CMK (cell line): ENCODE data around the gene UBASH3B.
A peak's percentile ranks its signal among the peaks of the same experiment; 100 is the strongest.

Experiments used
- DNase-seq: peaks from one replicate; pipeline ENCODE4 v3.0.0-alpha.2; 2010; ENCODE audit warnings: low read depth

The UBASH3B gene

DNA sequence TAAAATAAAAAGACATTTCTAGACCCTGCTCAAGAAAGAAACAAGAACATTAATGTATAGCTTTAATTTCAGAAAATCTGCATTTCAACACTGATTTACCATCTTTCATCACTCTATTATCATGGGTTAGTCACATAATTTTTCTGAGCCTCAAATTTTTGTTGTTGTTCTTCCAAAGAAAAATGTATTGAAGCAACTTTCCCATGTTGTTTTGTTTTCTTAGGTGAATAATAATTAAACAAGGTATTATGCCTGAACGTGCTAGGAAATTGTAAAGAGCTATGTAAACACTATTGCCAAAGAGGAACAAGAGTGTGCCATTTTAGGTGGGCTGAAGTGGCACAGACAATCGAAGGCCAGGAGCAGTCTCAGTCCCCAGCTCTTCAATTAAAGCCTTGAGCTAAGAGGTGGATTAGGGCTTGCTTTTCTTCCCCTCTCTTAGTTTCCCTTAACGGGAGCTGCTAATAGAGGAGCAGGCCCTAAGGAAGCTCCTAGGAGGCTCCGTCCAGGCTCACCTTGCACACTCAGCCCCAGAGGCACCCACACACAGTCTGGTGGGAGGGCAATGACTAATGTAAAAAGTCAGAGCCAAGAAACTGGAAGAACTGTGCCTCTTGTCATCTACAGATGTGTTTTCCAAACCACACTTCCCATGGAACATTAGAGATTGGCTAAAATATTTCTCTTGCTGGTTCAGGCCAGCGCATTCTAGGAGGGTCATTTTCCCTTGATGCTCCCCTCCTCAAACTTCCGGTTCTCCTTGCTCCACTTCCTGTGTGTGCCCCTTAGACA, 8.8 kb upstream of the UBASH3B start:
- no peak for DNase-seq

DNA sequence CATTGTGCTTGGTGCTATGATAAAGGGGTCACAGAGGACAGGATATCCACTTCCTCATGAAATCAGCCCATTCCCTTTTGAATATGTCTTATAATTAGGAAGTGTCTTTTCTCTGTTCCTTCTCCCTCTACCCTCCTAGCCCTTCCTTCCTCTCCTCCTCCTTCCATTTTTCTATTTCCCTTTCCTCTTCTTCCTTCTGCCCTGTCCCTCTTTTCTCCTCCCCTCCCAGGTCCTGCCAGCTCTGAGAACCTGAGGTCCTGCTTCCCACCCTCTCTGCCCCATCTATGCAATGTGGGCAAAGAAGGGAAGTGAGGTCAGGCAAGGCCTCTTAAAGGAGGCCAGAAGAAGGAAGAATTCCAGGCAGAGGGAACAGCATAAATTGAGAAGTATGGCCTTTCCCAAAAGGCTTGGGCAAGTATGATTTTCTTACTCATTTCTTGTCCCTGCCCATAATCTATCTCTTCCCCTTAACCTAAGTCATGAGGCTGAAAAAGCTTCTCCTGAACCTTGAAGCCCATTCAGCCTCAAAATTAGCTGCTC, 7.7 kb upstream of the UBASH3B start:
- DNase-seq, result no peak

DNA sequence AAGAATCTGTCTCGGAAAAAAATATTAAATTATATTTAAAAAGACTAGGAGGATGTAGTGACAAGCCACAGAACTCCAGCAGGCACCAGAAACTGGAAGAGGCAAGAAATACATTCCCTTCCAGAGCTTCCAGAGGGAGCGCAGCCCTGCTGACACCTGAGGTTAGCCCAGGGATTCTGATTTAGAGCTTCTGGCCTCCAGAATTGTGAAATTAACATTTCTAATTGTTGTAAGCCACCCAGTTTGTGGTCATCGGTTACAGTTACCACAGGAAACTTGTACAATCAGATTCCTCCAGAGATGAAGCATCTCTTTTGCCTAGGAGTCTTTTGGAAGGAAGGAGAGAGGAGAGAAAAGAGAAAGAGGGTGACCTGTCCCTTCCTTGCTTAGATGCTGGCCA, 6.4 kb upstream of the UBASH3B start:
- DNase-seq, result no peak

DNA sequence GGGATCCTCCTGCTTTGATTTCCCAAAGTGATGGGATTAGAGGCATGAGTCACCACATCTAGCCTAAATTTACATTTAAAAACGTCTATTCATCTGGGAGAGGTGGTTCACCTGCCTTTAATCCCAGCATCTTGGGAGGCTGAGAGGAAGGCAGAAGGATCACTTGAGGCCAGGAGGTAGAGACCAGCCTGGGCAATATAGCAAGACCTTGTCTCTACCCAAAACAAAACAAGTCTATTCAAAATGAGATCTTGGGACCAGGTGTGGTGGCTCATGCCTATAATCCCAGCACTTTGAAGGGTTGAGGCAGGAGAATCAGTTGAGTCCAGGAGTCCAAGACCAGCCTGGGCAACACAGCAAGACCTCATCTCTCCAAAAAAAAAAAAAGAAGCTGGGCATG, 4.9 kb upstream of the UBASH3B start:
- no peak for DNase-seq

DNA sequence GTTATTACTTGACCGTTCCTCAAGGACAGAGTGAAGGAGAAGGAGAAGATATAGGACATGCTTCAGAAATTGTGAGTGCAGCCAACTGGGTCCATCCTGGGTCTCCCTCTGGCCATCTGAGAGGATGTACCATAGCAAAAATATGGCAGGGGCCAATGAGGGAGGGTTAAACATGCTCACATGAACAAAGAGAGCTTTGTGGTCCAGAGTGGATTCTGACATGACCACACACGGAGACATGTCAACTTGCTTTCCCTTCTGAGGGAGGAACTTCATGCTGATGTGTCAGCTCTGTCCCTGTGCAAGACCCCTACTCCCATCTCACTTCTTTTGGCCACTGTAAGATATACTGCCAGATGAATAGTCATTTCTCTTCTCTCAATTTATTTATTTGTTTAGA, 3.0 kb upstream of the UBASH3B start:
- DNase-seq, result no peak

DNA sequence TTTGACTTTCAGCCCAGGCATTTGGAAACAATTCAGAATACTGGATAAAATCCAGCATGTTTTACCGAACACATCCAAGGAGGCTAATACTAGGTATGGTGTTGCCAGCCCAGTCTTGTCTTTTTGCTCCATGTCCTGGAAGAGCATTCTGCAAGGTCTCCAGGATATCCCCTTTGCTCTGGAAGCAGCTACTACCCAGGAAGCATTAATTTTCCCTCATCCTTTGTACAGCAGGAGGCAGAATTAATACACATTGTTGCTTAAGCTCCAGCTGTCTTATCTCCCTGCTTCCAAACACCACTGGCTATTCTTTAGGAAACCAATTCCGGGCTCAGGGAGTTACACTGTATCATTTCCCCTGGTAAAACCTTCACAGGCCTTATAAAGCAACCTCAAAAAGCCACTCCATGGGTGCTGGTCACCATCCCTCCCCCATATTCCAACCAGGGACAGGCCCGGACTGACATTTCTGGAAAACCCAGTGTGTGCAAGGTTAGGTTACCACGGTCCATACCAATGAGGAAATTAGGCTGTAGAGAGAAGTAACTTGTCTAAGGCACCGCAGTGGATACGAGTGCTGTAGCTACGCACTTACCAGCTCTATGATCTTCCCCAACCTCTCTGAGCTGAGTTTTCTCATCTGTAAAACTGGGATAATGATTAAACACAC, 1.5 kb upstream of the UBASH3B start:
- no peak for DNase-seq

DNA sequence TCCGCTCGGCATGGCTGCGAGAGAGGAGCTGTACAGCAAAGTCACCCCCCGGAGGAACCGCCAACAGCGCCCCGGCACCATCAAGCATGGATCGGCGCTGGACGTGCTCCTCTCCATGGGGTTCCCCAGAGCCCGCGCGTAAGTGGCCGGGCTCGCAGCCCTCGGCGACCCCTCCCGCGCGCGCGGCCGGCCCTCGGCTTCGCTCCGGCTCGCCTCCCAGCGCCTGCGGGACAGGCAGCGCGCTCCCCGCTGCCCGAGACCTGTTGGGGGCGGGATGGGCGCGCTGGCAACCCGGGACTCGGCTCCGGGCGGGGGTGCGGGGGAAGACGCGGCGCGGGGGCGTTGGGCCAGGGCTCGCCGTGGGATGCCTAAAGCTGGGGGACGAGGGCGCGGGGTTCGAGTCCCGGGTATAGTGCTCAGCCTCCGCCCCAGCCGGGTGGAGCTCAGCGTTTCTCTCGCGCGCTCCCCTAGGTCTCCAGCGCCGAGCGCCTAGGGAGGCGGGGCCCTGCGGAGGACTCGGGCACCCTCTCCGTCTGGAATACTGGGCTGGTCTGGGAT, 630 bp downstream of the UBASH3B start:
- DNase-seq, result no peak

DNA sequence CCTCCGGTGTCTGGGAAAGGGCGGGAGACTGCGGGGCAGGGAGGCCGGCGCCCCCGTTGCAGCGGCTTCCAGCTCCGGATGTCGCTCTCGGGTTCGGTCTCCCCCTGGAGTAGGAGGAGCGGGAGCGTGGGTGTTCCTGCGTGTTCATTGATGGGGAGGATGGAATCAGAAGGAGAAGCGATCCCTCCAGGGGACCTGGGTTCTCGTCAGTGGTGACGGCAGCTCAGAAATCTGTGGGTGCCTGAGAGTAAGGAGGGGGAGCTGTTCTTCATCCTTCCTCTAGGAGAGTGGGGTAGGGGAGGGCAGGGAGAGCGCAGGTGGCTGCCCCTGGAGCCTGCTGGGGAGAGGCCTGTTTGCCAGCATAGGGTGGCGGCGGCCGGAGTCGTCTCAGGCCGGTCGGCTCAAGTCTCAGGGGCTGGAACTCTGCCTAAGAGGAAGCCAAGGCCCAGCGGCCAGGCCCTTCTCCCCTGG, 1.1 kb downstream of the UBASH3B start:
- no peak for DNase-seq

DNA sequence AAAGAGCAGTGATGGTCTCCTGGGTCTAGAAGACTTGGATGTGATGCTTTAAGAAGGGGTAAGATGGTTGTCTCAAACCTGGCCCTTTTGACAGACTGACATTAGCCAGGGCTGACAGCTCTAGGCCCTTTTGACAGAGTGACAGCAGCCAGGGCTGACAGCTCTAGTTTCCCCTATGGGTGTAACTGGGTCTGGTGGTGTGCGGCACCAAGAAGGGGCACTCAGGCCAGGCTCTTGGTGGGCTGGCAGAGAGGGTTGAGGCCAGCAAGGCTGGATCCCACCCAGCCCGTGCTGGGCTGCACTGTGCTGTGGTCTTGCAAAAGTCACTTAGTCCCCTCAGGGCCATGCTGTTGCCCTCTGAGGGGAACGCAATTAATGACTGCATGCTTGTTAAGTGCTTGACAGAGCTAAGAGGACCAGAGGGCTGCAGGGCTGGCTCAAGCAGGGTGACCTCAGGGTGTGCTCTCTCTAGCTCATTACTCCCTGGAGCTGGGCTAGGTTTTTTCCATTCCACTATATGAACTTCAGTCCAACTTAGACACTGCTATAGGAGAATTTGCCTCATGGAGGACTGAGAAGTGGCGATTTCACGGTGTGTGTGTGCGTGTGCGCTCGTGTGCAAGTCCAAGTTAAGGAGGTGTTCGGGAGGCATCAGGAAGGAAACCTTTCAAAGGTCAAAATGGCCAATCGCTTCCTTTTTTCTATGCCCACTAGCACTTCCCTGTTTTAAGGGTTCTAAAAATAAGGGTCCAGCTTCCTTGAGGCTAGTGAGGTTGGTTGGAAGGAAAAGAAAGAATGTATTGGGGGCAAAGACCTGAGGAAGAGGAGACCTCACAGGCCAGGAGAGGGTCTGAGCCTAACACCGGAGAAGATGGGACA, 4.4 kb downstream of the UBASH3B start:
- no peak for DNase-seq

DNA sequence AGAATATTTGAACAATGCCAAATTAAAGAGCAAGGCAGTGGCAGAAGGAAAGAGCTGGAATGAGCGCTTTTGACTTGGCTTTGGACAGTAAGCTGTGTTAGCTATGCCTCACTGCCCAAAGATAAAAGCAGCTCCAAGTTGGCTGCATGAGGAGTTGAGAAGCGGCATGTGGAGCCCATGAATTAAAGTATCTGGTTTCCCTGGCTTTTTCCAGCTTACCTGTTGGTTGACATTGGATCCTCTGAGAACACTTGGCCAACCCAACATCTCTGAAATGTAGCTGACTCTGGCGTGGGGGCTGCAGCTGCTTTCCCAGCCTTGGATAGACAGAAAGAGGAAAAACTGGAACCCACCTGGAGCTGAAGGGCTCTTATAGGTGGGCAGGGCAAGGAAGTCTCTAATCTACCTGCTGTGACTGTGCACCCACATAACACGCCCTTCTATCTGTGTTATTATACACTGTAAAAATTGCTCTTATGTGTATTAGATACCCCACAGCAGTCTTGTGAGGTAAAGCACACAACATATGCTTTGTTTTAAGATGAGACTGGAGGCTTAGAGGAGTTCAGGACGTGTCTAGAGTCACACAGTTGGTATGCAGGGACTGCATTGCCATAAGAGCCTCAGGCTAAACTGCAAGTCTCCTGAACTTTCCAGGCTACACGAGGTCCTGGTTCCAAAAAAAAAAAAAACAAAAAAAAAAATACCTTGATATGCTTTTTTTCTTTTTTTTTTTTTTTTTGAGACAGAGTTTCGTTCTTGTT, 5.8 kb downstream of the UBASH3B start:
- no peak for DNase-seq

DNA sequence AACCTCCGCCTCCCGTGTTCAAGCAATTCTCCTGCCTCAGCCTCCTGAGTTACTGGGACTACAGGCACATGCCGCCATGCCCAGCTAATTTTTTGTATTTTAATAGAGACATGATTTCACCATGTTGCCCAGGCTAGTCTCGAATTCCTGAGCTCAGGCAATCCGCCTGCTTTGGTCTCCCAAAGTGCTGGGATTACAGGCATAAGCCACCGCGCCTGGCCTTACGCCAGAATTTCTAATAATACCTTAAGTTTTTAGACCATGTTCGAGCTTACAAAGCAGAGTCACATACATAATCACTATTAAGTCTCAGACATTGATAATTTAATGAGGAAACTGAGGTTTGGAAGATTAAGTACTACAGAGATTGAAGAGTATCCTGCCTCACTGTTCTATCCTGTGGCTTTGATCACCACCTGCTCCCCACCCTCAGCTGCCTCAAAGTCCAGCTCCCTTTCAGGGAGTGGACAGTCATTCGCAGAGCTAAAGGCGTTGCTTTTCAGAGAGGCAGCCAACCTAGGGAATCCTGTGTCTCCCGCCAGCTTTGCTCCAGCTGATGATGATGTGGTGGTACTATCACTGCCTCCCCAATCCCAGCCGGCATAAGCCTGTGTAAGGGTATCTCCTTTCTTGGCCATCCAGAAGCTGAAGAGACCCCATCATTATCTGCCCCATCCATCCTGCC, 7.7 kb downstream of the UBASH3B start:
- no peak for DNase-seq

DNA sequence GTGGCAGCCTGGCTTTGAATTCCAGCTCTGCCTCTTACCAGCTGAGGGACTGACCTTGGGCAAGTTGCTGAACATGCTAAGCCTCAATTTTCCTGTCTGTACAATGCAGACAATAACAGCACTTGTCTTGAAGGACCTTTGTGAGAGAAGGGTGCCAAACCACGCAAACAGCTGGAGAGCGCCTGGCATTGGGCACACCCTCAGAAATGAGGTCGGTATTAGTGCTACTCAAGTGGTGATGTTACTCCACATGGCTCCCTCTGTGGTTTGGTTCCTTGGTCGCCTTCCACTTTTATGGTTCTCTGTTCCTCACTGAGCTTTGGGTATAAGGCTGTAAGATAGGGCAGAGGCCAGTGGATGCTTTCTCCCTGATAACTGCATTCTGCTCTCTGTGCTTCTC, 8.2 kb downstream of the UBASH3B start:
- no peak for DNase-seq

DNA sequence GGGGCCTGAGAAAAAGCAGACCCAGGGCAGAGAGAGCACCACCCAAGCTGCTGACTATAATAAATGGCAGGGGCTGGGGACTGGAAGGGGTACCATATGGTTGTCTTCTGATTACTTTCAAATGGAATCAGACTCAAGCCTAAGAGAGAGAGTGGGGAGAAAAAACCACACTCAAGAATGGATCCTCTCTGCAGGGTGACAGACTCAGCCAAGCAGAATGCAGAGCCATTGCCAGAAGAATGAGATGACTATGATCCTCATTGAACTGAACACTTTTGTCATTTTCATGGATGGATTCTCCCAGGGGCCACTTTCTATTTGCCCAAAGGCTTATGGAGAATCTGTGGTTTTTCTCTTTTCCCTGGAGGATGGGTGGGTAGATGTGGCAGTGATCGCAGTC, 8.7 kb downstream of the UBASH3B start:
- no peak for DNase-seq

DNA sequence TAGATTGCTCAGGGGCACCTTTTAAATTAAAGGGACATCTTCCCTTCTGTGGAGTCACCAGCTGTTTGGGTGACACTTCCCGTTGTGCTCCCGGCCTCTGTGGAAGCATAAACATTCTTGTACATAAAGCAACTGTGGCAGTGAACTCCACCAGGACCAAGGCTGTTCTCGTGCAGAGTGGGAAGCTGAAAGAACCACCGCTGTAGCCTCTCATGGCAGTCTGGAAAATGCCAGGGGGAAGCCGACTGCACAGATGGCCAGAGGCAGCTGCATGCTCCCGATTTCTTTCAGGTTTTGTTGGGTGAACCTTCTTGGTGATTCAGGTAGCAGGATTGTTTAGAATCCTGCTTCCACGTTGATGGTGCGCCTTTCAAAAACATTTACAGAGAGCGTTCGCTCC, 10.3 kb downstream of the UBASH3B start:
- DNase-seq, result no peak

DNA sequence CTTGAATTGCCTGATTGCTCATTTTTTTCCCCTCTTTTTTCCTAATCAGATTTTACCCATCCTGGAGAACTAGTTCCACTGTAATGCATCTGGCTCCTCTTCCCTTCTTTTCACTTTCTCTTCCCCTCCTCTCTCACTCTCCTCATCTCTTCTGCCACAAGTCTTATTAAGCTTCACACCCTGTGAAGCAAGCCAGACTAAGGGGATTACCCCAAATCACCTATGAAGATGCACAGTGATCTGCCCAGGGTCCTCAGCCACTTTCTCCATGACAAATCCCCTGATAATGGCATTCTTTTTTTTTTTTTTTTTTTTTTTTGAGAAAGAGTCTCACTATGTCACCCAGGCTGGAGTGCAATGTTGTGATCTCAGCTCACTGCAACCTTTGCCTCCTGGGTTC, 11.2 kb downstream of the UBASH3B start:
- no peak for DNase-seq

DNA sequence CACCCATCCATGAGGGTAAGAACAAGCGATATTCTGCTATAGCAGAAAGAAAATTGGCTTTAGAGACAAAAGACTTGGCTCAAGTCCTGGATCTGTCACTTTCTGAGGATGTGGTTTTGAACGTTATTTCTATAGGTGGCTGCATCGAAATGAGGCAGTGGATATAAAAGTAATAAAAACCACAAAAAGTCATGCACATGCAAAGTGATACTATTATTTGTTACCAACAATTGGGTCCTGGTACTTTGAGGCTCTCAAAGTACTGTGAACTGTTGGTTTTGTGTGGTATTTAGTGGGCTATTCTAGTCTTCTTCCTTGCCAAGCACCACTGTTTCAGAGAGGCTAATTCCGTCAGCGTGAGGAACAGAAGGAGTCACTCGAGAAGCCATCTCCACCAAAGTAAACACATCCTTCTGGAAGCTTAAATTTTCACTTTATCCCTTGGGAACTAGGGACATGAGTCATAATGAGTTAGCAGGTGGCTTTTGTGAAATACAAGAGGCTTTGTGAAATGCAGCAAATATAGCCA, 13.1 kb downstream of the UBASH3B start:
- no peak for DNase-seq

DNA sequence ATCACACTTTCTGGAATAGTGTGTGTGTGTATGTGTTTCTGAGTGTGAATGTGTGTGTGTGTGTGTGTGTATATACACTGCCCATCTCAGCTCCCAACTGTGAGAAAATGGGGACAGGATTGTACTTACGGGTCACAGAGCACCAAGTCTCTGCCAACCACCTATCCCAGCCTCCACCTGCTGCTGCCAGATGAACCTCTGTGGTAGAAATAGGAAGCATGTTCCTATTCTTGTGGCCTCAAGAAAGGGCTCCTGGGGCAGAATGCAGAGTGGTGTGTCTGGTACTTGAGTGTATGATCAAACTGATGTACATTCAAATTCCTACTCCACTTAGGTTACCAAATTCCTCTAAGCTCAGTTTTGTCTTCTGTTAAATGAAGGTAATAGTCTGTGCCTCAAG, 14.6 kb downstream of the UBASH3B start:
- DNase-seq, result peak; percentile 91

DNA sequence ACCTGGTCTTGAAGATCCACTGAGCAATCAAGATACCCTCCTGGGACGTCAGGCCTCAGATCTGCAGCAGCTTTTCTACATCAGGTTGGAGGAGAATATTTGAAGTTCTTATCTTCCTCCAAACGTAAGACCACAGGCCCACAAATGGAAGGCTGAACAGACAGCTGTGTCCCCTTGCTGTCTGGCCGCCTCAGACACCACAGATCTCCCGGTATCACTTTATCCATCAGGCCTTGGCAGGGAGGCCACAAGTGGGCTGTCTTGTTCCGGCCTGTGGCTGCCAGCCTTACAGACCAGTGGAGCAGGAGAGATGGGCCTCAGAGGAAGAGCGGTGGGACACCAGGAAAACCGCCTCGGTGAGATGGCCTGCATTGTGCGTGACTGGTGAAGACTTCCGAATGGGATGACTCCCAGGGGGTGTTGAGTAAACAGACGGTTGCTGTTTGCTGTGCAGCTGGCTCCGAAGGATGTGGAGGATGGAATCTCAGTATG, 15.9 kb downstream of the UBASH3B start:
- peak; percentile 100 for DNase-seq

DNA sequence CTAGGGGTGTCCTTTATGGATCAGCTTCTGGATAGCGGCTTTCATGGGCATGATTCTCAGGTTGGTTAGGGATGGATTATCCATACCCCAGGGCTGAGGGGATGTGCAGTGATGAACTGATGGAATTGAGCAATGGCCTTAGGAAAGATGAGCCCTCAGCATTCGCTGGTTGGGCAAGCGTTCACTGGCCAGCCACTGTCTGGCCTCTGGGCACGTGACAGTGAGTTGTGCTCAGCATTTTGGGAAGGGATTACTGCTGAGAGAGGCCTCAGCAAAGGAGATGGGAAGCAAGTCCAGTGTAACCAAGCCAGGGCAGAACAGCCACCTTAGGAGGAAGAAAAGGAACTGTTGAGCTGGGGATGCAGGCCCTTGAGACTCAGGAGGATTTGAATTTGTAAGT, 17.4 kb downstream of the UBASH3B start:
- no peak for DNase-seq

DNA sequence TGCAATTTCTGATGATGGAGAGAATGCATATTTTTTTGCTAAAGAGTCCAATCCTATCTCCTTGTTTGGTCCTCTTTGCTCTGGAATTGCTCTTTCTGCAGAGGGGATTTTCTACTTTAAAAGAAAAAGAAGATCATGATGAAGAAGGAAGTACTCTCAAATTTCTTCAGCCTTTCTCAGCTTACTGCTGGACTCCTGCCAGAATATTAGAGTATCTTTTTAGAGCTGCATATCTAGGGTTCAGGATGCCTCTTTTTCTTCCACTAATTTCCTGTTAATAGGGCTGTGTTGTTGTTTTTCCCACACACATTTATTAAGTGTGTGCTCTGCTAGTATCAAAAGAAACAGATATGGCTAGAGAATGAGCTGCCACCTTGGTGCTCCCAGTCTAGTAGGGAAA, 18.2 kb downstream of the UBASH3B start:
- DNase-seq, result no peak
